ENCODE results near the gene ERBIN. TPM values are rescaled to one million over a fixed set of nuclear protein-coding genes. Genes with fewer than 3 reads are reported as not detected.
"Not testable (repeated sequence)": the region's sequence is repeated elsewhere in the genome, so short reads cannot be mapped to it uniquely, and the experiment has no call there.

ERBIN gene, protein sequence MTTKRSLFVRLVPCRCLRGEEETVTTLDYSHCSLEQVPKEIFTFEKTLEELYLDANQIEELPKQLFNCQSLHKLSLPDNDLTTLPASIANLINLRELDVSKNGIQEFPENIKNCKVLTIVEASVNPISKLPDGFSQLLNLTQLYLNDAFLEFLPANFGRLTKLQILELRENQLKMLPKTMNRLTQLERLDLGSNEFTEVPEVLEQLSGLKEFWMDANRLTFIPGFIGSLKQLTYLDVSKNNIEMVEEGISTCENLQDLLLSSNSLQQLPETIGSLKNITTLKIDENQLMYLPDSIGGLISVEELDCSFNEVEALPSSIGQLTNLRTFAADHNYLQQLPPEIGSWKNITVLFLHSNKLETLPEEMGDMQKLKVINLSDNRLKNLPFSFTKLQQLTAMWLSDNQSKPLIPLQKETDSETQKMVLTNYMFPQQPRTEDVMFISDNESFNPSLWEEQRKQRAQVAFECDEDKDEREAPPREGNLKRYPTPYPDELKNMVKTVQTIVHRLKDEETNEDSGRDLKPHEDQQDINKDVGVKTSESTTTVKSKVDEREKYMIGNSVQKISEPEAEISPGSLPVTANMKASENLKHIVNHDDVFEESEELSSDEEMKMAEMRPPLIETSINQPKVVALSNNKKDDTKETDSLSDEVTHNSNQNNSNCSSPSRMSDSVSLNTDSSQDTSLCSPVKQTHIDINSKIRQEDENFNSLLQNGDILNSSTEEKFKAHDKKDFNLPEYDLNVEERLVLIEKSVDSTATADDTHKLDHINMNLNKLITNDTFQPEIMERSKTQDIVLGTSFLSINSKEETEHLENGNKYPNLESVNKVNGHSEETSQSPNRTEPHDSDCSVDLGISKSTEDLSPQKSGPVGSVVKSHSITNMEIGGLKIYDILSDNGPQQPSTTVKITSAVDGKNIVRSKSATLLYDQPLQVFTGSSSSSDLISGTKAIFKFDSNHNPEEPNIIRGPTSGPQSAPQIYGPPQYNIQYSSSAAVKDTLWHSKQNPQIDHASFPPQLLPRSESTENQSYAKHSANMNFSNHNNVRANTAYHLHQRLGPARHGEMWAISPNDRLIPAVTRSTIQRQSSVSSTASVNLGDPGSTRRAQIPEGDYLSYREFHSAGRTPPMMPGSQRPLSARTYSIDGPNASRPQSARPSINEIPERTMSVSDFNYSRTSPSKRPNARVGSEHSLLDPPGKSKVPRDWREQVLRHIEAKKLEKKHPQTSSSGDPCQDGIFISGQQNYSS (N-terminal part only)
- 10 to 100 TPM in 11 of 12 donors, not detected in 1; 44.6 to 92.4 (median 54.2) TPM for polyA plus RNA-seq (ENCODE audit: insufficient read length in 12 of 12)
- long read RNA-seq, donor 1, partial matches to known transcripts = 15 of 18 reads
- long read RNA-seq, donor 1, other reads (novel, unspliced or antisense) = 0 of 18 reads
- long read RNA-seq, donor 2, full-length matches to known transcripts = 2 of 2 reads
- long read RNA-seq, donor 2, partial matches to known transcripts = 0 of 2 reads
- long read RNA-seq, donor 2, other reads (novel, unspliced or antisense) = 0 of 2 reads
- long read RNA-seq, donor 3, partial matches to known transcripts = 7 of 7 reads
- long read RNA-seq, donor 3, other reads (novel, unspliced or antisense) = 0 of 7 reads
- long read RNA-seq, donor 4 = 0 reads
- long read RNA-seq, donor 5, full-length matches to known transcripts = 2 of 30 reads
- long read RNA-seq, donor 5, partial matches to known transcripts = 28 of 30 reads
- long read RNA-seq, donor 5, other reads (novel, unspliced or antisense) = 0 of 30 reads
- long read RNA-seq, donor 6, full-length matches to known transcripts = 1 of 1 reads
- long read RNA-seq, donor 6, partial matches to known transcripts = 0 of 1 reads
- long read RNA-seq, donor 6, other reads (novel, unspliced or antisense) = 0 of 1 reads
- long read RNA-seq, donor 7 = 0 reads
- long read RNA-seq, donor 8, full-length matches to known transcripts = 3 of 17 reads
- long read RNA-seq, donor 8, partial matches to known transcripts = 14 of 17 reads
- long read RNA-seq, donor 8, other reads (novel, unspliced or antisense) = 0 of 17 reads
- long read RNA-seq, donor 9, full-length matches to known transcripts = 2 of 2 reads
- long read RNA-seq, donor 9, partial matches to known transcripts = 0 of 2 reads
- long read RNA-seq, donor 9, other reads (novel, unspliced or antisense) = 0 of 2 reads
- long read RNA-seq, donor 10, full-length matches to known transcripts = 1 of 6 reads
- long read RNA-seq, donor 10, partial matches to known transcripts = 5 of 6 reads
- long read RNA-seq, donor 10, other reads (novel, unspliced or antisense) = 0 of 6 reads
- long read RNA-seq, donor 11, partial matches to known transcripts = 5 of 6 reads
- long read RNA-seq, donor 11, other reads (novel, unspliced or antisense) = 0 of 6 reads

DNA sequence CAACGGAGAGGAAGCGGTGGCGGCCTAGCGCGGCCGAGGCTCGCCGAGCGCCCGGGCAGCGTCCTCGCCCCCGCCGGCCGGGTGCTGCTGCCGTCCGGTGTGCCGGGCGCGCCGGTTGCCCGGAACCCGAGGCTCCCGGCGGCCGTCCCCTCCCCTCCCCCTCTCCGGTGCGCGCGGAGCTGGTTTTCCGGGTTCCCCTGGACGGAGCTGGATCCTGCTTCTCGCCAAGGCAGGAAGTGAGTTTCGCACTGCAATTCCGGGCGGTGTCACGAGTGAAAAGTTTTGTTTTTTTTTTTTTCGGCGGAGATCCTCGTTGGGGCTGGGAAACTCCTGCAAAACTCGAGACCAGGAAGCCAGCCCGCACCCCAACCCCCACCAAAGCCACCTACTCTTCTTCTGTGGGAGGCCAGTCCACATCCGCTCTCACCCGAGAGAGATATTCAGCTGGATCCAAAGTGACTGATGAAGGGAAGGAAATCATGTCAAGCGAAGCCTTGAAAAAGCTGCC lies at the start of gene ERBIN:
Gene ERBIN (plus strand): TSS at position 300 of the 508 bp plus-strand sequence. CDS start 66,144 bp downstream, outside the sequence.
- DNase-seq = peak; percentile 81

DNA sequence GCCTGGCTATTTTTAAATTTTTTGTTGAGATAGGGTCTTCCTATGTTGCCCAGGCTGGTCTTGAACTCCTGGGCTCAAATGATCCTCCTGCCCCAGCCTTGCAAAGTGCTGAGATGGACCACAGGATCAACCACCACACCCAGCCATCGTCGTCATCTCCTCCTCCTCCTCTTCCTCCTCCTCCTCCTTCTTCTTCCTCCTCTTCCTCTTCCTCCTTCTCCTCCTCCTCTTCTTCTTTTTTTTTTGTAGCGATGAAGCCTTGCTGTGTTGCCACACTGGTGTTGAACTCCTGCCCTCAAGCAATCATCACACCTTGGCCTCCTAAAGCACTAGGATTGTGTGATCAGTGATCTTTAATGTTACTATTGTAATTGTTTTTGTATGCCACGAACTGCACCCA lies 49.4 kb upstream of the ERBIN start:
- no peak for DNase-seq

DNA sequence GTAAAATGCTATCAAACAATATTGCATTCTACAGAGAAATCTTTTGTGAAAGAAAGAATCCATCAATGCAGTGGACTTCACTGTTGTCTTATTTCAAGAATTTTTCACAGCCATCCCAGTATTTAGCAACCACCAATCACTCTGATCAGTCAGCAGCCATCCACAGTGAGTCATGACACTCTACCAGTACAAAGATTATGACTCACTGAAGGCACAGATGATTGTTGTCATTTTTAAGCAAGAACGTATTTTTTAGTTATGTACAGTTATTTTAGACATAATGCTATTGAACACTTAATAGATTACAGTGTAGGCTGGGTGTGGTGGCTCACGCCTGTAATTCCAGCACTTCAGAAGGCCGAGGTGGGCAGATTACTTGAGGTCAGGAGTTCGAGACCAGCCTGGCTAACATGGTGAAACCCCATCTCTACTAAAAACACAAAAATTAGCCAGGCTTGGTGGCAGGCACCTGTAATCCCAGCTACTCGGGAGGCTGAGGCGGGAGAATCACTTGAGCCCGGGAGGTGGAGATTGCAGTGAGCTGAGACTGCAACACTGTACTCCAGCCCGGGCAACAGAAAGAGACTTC lies 46.6 kb upstream of the ERBIN start:
- DNase-seq = not testable (repeated sequence)

DNA sequence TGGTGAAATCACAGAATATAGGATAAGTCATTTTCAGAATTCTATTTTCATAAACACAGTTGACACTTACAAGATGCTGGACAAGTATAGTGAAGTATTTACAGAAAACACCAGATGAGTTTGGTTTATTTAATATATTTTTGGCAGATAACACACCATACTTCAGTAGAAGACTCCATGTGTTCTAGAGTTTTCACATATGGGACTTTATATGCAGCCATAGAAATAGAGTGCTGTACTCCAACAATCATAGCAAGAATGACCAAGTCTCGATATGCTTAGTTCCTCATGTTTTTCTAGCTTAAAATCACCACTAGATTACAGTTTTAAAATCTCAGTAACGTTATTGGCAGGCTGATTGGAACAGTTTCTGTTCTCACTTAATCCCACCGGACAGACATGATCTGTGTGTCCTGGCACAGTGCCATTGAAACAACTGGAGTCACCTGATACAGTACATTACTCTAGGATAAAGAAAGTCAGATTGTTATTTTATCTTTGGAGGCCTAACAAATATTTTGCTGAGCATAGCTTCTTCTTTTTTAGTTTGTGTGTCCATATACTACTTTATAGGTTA lies 45.8 kb upstream of the ERBIN start:
- peak; percentile 47 for DNase-seq

DNA sequence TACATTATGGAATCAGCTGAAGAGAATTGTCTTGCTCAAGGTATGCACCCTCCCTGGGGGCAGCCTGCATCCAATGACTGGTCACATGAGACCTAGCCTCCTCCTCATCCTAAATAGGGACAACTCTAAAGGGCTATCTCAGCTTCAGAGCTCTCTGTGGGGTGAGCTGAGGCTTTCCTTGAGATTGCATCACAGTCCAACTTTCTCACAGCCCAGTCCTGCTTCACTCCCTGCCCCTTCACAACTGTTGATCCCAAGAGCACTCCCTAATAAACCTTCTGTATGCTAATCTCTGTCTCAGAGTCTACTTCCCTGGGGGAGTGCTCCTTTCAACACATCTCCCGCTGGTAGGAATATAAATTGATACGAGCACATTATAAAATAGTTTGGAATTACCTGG lies 44.1 kb upstream of the ERBIN start:
- no peak for DNase-seq

DNA sequence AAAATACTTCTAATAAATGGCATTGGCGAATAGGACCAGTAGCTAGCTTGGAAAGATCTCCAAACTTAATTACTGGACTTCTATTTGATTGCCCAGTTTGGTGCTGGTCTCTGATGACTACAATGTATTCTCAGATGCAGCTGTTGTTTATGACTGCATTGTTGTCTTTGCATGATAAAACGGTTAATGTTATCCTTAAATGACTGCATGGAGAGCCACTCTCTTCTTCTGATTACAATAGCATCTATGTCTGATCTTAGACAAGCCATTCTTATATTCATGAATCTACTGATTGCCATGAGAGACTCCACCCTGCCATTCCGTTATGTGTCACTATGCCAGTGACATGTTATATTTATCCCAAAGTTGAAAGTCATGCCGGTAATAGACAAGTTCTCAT lies 42.9 kb upstream of the ERBIN start:
- DNase-seq = no peak

DNA sequence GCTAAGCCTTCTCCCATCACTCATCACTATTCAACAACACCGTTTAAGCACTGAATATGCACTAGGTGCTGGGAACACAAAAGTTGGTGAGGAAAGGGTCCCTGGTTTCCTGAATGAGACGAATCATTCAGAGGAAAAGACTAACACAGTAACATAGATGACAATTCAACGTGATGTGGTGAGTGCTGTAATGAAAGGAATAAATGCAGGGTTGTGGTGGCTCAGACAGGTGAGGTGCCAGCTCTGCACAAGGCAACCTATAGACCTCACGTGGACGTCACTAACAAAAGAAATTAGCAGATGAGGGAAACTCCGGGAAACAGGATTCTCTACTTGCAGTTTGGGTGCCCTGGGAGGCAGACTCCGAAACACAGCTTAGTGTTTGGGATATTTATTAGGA lies 40.0 kb upstream of the ERBIN start:
- DNase-seq = no peak

DNA sequence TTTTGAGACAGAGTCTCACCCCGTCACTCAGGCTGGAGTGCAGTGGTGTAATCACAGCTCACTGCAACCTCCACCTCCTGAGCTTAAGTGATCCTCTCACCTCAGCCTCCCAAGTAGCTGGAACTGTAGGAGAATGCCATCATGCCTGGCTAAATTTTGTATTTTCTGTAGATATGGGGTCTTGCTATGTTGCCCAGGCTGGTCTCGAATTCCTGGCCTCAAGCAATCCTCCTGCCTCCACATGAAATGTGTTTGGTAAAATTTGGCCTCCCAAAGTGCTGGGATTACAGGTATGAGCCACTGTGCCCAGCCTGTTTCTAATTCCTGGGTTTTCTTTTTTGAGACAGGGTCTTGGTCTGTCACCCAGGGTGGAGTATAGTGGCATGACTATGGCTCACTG lies 34.4 kb upstream of the ERBIN start:
- DNase-seq = not testable (repeated sequence)

DNA sequence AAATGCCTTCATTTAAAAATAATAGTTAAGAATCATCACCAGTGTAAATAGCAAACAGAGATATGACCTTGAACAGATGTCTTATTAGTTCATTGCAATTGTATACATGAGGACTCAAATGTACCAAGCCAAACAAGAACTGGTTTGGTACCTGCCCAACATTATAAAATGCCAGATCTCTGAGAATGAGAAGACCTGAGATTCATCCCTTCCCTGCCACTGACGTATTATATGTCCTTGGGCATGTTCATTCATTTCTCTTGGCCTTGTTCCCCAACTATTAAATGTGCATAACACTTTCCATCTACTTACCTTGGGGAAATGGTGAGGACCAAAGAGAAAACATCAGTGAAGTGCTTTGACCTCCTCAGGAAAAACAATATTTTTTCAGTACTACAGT lies 33.6 kb upstream of the ERBIN start:
- DNase-seq = no peak

DNA sequence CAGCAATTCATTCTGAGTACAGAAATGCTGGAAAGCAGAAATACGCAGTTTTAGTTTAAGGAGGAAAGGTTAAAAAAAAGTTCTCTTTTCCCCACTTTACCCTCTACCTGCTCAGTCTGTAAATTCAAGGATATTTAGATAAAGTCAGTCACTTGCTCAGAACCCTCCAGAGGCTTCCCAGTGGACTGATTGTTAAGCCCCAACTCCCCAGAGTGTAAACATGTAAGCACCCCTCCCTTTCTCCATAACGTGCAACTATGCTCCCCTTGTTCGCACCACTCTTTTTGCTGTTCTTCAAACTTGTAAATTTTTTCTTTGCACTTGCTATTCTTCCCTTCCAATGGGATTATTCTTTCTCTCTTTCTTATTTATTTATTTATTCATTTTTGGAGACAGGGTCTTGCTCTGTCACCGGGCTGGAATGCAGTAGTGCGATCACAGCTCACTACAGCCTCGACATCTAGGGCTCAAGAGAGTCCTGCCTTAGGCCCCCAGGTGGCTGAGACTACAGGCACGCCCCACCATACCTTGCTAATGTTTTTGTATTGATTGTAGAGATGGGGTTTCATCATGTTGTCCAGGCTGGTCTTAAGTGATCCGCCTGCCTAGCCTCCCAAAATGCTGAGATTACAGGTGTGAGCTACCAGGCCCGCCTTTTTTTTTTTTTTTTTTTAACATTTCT lies 32.5 kb upstream of the ERBIN start:
- no peak for DNase-seq

DNA sequence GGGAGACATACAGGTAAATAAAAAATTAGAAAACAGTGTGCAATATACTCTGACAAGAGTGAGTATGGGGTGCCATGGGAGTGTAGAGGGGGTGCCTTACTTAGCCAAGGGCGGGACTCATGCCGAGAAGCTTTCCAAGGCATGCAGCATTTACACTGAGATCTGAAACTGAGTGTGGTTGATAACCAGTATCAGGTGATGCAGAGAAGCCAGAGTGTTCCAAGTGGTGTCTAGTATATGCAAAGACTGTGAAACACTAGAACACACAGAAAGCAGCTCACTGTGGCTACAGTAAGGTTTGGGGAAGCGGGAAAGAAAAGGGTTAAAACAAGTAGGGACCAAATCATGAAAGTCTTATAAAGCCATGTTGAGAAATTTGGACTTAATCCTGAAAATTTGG lies 30.5 kb upstream of the ERBIN start:
- no peak for DNase-seq

DNA sequence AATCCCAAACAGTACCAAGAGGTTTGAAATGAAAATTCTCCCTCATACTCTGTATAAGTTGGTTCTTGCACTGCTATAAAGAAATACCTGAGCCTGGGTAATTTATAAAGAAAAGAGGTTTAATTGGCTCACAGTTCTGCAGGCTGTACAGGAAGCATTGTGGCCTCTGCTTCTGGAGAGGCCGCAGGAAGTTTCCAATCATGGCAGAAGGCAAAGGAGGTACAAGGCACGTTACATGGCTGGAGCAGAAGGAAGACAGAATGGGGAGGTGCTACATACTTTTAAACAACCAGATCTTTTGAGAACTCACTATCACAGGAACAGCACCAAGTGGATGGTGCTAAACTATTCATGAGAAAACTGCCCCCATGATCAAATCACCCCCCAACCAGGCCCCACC lies 25.6 kb upstream of the ERBIN start:
- DNase-seq = no peak

DNA sequence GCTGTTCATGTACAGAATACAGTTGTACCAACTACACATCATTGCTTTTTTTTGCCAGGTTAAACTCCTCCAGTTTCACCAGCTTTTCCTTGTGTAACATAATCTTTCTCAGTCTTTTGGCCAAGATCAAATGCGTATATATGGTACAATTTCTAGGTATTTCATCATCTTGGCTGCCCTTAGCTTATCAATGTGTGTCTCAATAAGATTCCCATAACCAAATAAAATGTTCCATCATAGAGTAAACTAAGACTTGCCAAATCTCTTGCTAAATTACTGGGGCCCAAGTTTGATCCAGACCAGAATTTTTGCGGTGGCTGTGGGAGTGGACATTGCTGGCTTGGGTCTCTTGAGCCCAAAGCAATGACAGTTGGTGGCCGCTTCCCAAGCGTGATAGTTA lies 24.3 kb upstream of the ERBIN start:
- DNase-seq = no peak

DNA sequence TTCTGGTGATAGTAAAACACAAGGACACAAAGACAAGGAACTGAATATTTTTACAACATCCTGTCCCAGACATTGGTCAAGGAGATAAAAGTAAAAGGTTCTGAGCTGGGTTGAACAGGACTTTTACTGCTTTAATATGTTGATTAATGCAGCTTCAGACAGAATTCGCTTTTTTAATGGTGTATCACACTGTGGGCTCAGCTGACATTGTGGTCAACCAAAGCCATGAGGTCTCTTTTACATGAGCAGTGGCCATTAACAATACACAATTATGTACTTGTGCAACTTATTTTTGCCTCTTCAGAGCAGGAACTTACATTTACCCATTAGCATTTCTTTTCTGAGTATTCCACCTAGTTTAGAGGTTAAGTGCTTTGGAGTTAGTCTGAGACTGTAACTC lies 22.8 kb upstream of the ERBIN start:
- no peak for DNase-seq

DNA sequence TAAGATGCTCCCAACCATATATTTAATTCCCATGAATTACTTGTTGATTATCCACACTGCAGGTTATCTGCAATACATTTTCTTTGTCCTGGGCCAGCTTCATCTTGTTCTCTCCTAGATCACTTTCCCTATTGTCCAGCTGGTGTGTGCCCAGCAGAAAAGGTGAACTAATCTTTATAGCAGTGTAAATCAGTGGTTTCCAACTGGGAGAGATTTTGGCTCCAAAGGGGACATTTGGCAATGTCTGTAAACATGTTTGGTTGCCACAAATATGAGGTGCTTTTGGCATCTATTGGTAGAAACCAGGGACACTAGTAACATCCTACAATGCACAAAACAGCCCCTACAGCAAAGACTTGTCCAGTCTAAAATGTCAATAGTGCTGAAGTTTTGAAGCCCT lies 20.1 kb upstream of the ERBIN start:
- DNase-seq = no peak

DNA sequence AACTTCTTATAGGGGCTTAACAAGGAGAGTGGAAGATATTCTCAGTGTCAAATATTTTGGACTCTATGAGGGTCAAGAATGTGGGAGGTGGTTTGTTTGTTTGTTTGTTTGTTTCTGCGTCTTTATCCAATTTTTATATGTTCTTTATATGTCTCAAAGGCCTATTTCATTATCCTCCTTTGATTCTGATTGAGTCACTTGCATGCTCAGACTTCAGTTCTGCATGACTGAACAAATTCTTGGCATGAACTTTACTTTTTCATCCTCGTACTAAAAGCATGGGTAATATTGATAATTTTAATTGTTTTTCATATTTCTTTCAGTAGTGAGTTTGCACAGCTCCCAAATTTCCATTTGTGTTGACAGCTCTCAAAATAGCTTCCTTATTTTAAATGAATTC lies 19.2 kb upstream of the ERBIN start:
- DNase-seq = no peak

DNA sequence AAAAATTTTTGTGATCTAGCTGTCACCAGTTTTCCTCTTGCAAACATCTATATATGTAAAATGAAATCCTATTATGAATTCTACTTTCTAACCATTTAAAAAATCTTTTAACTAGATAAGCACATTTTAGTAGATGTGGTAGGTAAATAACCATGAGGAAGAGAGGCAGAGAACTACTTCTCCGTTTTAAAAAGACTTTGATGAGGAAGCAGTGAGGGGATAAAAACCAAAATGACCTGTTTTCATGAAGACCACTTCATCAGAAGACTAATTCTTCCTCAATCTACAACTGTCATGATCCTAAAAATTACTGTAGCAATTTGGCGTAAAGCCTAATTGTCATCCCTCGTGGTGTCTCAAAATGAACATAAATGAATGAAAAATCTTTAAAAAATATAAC lies 15.7 kb upstream of the ERBIN start:
- no peak for DNase-seq

DNA sequence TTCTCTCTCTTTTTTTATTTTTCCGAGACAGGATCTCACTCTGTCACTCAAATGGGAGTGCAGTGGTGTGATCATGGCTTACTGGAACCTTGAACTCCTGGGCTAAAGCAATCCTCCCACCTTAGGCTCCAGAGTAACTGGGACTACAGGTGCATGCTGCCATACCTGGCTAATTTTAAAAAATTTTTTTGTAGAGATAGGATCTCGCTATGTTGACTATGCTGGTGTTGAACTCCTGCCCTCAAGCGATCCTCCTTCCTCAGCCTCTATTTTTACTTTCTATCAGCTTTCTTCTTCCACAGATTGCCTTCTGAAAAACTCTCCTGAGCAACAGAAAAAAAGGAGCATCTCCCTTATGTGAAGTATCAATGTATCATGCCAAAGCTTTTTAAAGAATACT lies 14.1 kb upstream of the ERBIN start:
- no peak for DNase-seq

Measured in muscle of arm (tissue), 14 donors.